Activated CD8-positive, alpha-beta T cell treated with anti-CD3 and anti-CD28 coated beads for 36 hours (primary cell): ENCODE data around the gene TEX48. TPM values are rescaled to one million over a fixed set of nuclear protein-coding genes. Genes with fewer than 3 reads are reported as not detected.

Source experiments
- ATAC-seq: fragments of 200-7000 bp; cut with Tn5 transposase; one replicate; pipeline ENCODE4 v1.10.0; 2021; ENCODE audit warnings: mild to moderate bottlenecking, moderate library complexity
- CTCF ChIA-PET: fragments of 350-600 bp; sonication (Branson Sonifier 250); formaldehyde crosslinking; loops from one replicate; lab custom pipeline; 2021; ENCODE audit warnings: antibody characterized with exemption; lab: Charles Lee
- POLR2A ChIA-PET: fragments of 350-600 bp; sonication (Branson Sonifier 250); formaldehyde crosslinking; loops from one replicate; lab custom pipeline; 2021; ENCODE audit warnings: antibody characterized with exemption; lab: Charles Lee
- DNase-seq: peaks from one replicate; pipeline ENCODE4 v3.0.0-alpha.2; 2020
- H3K27ac Mint-ChIP-seq: one replicate; pipeline ENCODE4 v1.8.0; 2021; ENCODE audit warnings: mild to moderate bottlenecking, mixed read lengths
- H3K27me3 Mint-ChIP-seq: one replicate; pipeline ENCODE4 v1.8.0; 2021; ENCODE audit warnings: mixed read lengths
- H3K36me3 Mint-ChIP-seq: one replicate; pipeline ENCODE4 v1.8.0; 2021; ENCODE audit warnings: low read depth, mixed read lengths
- H3K4me1 Mint-ChIP-seq: one replicate; pipeline ENCODE4 v1.8.0; 2021; ENCODE audit warnings: low read depth, mixed read lengths
- H3K4me3 Mint-ChIP-seq: one replicate; pipeline ENCODE4 v1.8.0; 2021; ENCODE audit warnings: mild to moderate bottlenecking, moderate library complexity, mixed read lengths
- H3K9me3 Mint-ChIP-seq: one replicate; pipeline ENCODE4 v1.8.0; 2021; ENCODE audit warnings: mixed read lengths
- CTCF ChIP-seq: fragments of 200-600 bp; IDR thresholded peaks from one replicate; pipeline ENCODE4 v1.8.0; 2022; ENCODE audit warnings: antibody characterized with exemption, mild to moderate bottlenecking
- intact Hi-C: fragments of 100-400 bp; cut with micrococcal nuclease; formaldehyde crosslinking; loops from one replicate; pipeline ENCODE4 v1.10.0; 2022
- total RNA-seq, 2 experiments: library from RNA; stranded (reverse); gene quantifications; one replicate each; pipeline ENCODE4 v1.2.3, GENCODE V29; 2021

The TEX48 gene
- under 1 TPM in 1 of 2 experiments, not detected in 1; 0.65 TPM for total RNA-seq

- TF ChIP-seq CTCF, result peak; percentile 81
- ChIA-PET POLR2A (interaction anchor here (0.9 to 2.8 kb wide), 12 partner anchors 10 to 340 kb away, joined by 3 to 23 read pairs (median 4); no protein-coding TSS in a partner anchor), CTCF (interaction anchor here (0.7 to 7.7 kb wide), 73 partner anchors 9 to 843 kb away, joined by 3 to 188 read pairs (median 6); partner anchors contain the start of genes TEX53 and TNFSF8)
- peaks cover 7% of the 10 kb centered on the region for H3K9me3 Mint-ChIP-seq
- intact Hi-C loops, result loop anchor here (1.0 to 2.0 kb wide), 3 partner anchors 57 to 333 kb away; no protein-coding TSS in a partner anchor
- peaks cover 69% of the 10 kb centered on the region for H3K4me1 Mint-ChIP-seq
- no peak within 1 kb of the TSS for H3K4me3 Mint-ChIP-seq
- peak; percentile 90 for ATAC-seq
- H3K27me3 Mint-ChIP-seq, result peaks cover 11% of the 10 kb centered on the region
- peak; percentile 92 for DNase-seq
- peaks cover 12% of the 10 kb centered on the region for H3K36me3 Mint-ChIP-seq
- peak within 1 kb of the TSS; percentile 89 for H3K27ac Mint-ChIP-seq
These were observed at the start of gene TEX48 for GRCh38 chr9:114681594-114682332. TSS of gene TEX48 (minus strand) at chr9:114682192. CDS start at chr9:114671723, 10,469 bp downstream.

GRCh38 chr9:114731701-114732100 lies 49.7 kb upstream of the TEX48 start:
- Mint-ChIP-seq H3K4me3 (no peak overlapping the region), H3K27ac (no peak overlapping the region), H3K9me3 (no peaks in the 10 kb centered on the region), H3K36me3 (peaks cover 7% of the 10 kb centered on the region), H3K4me1 (peaks cover 25% of the 10 kb centered on the region), H3K27me3 (no peaks in the 10 kb centered on the region)
- no peak for TF ChIP-seq CTCF
- ATAC-seq (no peak), DNase-seq (no peak)
- intact Hi-C loops, result no loop called here
- ChIA-PET CTCF (interaction anchor here (1.0 kb wide), 1 partner anchor 180 kb away, joined by 3 read pairs; no protein-coding TSS in a partner anchor), POLR2A (no interaction called here)

DNA sequence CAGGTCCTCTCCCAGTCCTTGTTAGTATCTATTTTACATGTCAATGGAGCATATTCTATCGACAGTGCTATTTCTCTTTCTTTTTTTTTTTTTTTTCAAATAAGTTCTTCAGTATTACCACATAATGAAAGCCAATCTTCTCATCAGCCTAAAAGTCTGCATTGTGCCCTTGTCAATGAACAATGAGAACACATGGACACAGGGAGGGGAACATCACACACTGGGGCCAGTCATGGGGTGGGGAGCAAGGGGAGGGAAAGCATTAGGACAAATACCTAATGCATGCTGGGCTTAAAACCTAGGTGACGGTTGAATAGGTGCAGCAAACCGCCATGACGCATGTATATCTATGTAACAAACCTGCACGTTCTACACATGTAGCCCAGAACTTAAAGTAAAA lies 47.7 kb upstream of the TEX48 start:
- H3K27ac Mint-ChIP-seq, result no peak overlapping the region
- ATAC-seq, result no peak

DNA sequence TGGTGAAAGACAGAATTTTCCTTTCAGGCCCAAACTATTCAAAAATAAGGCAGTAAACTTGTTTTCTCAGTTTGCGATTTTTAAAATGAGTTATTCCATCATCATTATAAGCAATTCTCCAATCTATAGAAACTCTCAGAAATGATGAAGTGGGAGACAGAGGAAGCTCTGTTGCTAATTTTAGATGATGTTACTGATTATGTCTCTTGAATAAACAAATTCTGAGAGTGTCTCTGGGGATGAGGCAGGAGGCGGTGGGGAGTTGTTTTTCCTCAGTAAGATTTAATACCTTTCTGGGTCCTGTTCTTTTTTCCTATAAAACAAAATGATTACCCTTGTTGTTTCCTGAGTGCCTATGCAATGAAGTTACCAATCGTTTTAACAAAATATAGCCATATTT lies 43.9 kb upstream of the TEX48 start:
- Mint-ChIP-seq H3K4me1 (peaks cover 24% of the 10 kb centered on the region), H3K27me3 (peaks cover 4% of the 10 kb centered on the region), H3K9me3 (peaks cover 3% of the 10 kb centered on the region), H3K36me3 (peaks cover 7% of the 10 kb centered on the region), H3K27ac (no peak overlapping the region), H3K4me3 (no peak overlapping the region)
- no peak for TF ChIP-seq CTCF
- DNase-seq (no peak), ATAC-seq (no peak)
- ChIA-PET CTCF (interaction anchor here (1.3 kb wide), 1 partner anchor 28 kb away, joined by 3 read pairs; no protein-coding TSS in a partner anchor), POLR2A (interaction anchor here (0.8 kb wide), 1 partner anchor 264 kb away, joined by 3 read pairs; no protein-coding TSS in a partner anchor)
- intact Hi-C loops, result no loop called here

More for the DNA sequence above, 47.7 kb upstream of the TEX48 start:
- Mint-ChIP-seq H3K4me3 (no peak overlapping the region), H3K9me3 (no peaks in the 10 kb centered on the region), H3K27me3 (no peaks in the 10 kb centered on the region), H3K36me3 (no peaks in the 10 kb centered on the region), H3K4me1 (peaks cover 20% of the 10 kb centered on the region)
- DNase-seq, result no peak
- CTCF ChIA-PET, result no interaction called here
- POLR2A ChIA-PET, result interaction anchor here (0.9 kb wide), 1 partner anchor 44 kb away, joined by 4 read pairs; no protein-coding TSS in a partner anchor
- no peak for TF ChIP-seq CTCF
- intact Hi-C loops, result no loop called here

DNA sequence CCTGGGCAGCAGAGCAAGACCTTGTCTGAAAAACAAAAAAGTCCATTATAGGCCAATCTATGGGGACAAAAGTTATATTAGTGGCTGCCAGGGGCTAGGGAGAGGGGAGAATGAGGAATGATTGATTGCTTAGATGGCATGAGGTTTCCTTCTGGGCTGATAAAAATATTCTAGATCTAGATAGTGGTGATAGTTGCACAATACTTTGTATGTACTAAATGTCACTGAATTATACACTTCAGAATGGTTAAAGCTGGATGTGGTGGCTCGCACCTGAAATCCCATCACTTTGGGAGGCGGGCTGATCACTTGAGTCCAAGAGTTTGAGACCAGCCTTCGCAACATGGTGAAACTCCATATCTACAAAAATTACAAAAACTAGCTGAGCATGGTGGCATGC lies 42.8 kb upstream of the TEX48 start:
- Mint-ChIP-seq H3K27ac (no peak overlapping the region), H3K36me3 (peaks cover 7% of the 10 kb centered on the region), H3K9me3 (peaks cover 3% of the 10 kb centered on the region), H3K4me3 (no peak overlapping the region), H3K27me3 (peaks cover 4% of the 10 kb centered on the region), H3K4me1 (peaks cover 28% of the 10 kb centered on the region)
- ChIA-PET CTCF (interaction anchor here (0.7 to 2.3 kb wide), 6 partner anchors 14 to 44 kb away, joined by 3 to 8 read pairs (median 3); no protein-coding TSS in a partner anchor), POLR2A (interaction anchor here (0.7 to 1.2 kb wide), 2 partner anchors 24 to 122 kb away, joined by 3 read pairs; no protein-coding TSS in a partner anchor)
- intact Hi-C loops, result no loop called here
- ATAC-seq, result no peak
- no peak for TF ChIP-seq CTCF
- DNase-seq, result no peak
